Right atrium auricular region (tissue), 2 donors: Measurements from ENCODE around the gene C5orf46. TPM values are rescaled to one million over a fixed set of nuclear protein-coding genes. Genes with fewer than 3 reads are reported as not detected.

ENCODE experiments used
- DNase-seq: peaks from one replicate; pipeline ENCODE4 v3.0.0-alpha.2; 2019; ENCODE audit warnings: low spot score
- H3K27ac ChIP-seq, 2 donors: fragments of 200-600 bp; sonication (generic); 1 replicate in 1 of 2; 2 replicates in 1 of 2; pipeline ENCODE4 v1.5.1; 2016 to 2019
- H3K27me3 ChIP-seq, 2 donors: fragments of 200-600 bp; sonication (generic); one replicate each; pipeline versions ENCODE4 v1.5.1 to v1.6.0; 2017 to 2019
- H3K36me3 ChIP-seq: fragments of 200-600 bp; sonication (generic); one replicate; pipeline ENCODE4 v1.5.1; 2016
- H3K4me1 ChIP-seq, 2 donors: fragments of 200-600 bp; sonication (generic); one replicate each; pipeline versions ENCODE4 v1.5.1 to v1.6.0; 2017 to 2019
- H3K4me3 ChIP-seq, 2 donors: fragments of 200-600 bp; sonication (generic); 1 replicate in 1 of 2; 2 replicates in 1 of 2; pipeline ENCODE4 v1.5.1; 2017 to 2019; ENCODE audit warnings: mild to moderate bottlenecking in 1 of 2, moderate library complexity in 1 of 2
- H3K9me3 ChIP-seq, 2 donors: fragments of 200-600 bp; sonication (generic); one replicate each; pipeline ENCODE4 v1.5.1; 2019
- total RNA-seq, 2 donors: library from RNA; depleted of rRNA; stranded (reverse); fragments of >200 nt; gene quantifications; one replicate each; pipeline ENCODE4 v1.1.0, GENCODE V29; 2016
- TF ChIP-seq, protein P1 (sequence below), 2 donors: fragments of 200-600 bp; sonication (generic); IDR thresholded peaks; one replicate each; pipeline ENCODE4 v1.5.1; 2019; ENCODE audit warnings: antibody characterized with exemption in 2 of 2

Gene C5orf46
- total RNA-seq, 2 donors from 2014 or later = 2.7 TPM; not detected in 1

DNA sequence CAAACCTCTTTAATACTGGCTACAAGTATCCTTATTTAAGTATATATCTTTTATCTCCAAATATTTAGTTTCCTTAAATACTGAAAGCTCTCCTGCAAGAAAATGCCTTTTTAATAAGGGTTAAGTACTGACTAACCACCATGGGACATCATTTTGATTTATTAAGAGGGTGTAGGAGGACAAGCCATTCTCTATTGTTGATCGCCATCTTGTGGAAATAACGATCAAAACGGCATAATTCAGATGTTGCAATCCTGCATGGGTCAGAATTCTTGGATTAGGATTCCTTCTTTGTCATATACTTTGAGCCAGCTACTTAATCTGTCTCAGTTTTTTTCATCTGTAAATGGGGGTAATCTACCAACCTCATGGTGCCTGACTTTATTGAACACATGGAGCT, 28.7 kb upstream of the C5orf46 start:
- TF ChIP-seq, protein P1, sequence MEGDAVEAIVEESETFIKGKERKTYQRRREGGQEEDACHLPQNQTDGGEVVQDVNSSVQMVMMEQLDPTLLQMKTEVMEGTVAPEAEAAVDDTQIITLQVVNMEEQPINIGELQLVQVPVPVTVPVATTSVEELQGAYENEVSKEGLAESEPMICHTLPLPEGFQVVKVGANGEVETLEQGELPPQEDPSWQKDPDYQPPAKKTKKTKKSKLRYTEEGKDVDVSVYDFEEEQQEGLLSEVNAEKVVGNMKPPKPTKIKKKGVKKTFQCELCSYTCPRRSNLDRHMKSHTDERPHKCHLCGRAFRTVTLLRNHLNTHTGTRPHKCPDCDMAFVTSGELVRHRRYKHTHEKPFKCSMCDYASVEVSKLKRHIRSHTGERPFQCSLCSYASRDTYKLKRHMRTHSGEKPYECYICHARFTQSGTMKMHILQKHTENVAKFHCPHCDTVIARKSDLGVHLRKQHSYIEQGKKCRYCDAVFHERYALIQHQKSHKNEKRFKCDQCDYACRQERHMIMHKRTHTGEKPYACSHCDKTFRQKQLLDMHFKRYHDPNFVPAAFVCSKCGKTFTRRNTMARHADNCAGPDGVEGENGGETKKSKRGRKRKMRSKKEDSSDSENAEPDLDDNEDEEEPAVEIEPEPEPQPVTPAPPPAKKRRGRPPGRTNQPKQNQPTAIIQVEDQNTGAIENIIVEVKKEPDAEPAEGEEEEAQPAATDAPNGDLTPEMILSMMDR (IDR thresholded peaks at IDR 0.05) = peak in 1 of 2 donors; percentile 64
- no peaks in the 10 kb centered on the region for H3K4me1 ChIP-seq
- no peaks in the 10 kb centered on the region for H3K36me3 ChIP-seq
- H3K9me3 ChIP-seq = no peaks in the 10 kb centered on the region
- no peak for DNase-seq
- no peak overlapping the region for H3K4me3 ChIP-seq
- H3K27me3 ChIP-seq = no peaks in the 10 kb centered on the region
- H3K27ac ChIP-seq = no peak overlapping the region

- Histone ChIP-seq H3K27me3 (no peaks in the 10 kb centered on the region), H3K9me3 (no peaks in the 10 kb centered on the region), H3K4me3 (no peak overlapping the region), H3K36me3 (no peaks in the 10 kb centered on the region), H3K27ac (no peak overlapping the region), H3K4me1 (no peaks in the 10 kb centered on the region)
- TF ChIP-seq, protein P1 (IDR thresholded peaks at IDR 0.05) = no peak
- DNase-seq = no peak
Observed at GRCh38 chr5:147930769-147931168, 24.4 kb upstream of the C5orf46 start.

DNA sequence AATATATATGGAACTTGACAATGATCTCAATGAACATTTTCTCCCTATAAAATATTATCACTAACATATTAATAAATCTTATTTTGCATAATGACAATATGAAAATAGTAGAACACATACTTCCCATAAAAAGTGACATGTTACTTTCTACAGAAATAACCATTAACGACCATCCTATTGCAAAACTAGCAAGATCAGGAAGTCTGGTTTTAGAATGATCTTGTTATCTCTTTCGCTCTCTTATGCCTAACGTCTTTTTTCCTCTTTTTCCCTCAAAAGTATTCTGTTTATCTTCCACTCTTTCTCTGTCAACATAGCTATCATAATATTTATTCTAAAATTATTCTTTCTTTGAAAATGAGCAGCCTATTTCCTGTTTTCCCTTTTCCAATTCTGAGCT, 21.6 kb upstream of the C5orf46 start:
- TF ChIP-seq, protein P1 (IDR thresholded peaks at IDR 0.05) = no peak
- Histone ChIP-seq H3K36me3 (no peaks in the 10 kb centered on the region), H3K4me3 (no peak overlapping the region), H3K4me1 (no peaks in the 10 kb centered on the region), H3K27ac (no peak overlapping the region), H3K27me3 (no peaks in the 10 kb centered on the region), H3K9me3 (no peaks in the 10 kb centered on the region)
- no peak for DNase-seq

DNA sequence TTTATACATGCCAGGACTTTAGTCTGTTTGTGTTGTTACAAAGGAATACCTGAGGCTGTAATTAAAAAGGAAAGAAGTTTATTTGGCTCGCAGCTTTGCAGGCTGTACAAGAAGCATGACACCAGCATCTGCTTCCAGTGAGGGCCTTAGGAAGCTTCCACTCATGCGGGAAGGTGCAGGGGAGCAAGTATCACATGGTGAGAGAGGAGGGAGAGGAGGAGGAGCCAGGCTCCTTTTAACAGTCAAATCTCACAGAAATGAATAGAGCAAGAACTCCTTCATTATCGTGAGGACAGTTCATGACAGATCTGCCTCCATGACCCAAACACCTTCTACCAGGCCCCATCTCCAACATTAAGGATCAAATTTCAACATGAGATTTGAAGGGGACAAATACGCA, 18.7 kb upstream of the C5orf46 start:
- Histone ChIP-seq H3K36me3 (no peaks in the 10 kb centered on the region), H3K27ac (no peak overlapping the region), H3K4me3 (no peak overlapping the region), H3K4me1 (no peaks in the 10 kb centered on the region), H3K9me3 (no peaks in the 10 kb centered on the region), H3K27me3 (no peaks in the 10 kb centered on the region)
- DNase-seq = no peak
- TF ChIP-seq, protein P1 (IDR thresholded peaks at IDR 0.05) = no peak

- H3K4me1 ChIP-seq = no peaks in the 10 kb centered on the region
- H3K9me3 ChIP-seq = no peaks in the 10 kb centered on the region
- no peak overlapping the region for H3K4me3 ChIP-seq
- H3K27me3 ChIP-seq = no peaks in the 10 kb centered on the region
- TF ChIP-seq, protein P1 (IDR thresholded peaks at IDR 0.05) = no peak
- no peak overlapping the region for H3K27ac ChIP-seq
- no peak for DNase-seq
- H3K36me3 ChIP-seq = no peaks in the 10 kb centered on the region
Observed at GRCh38 chr5:147921136-147921535, 14.8 kb upstream of the C5orf46 start.

- Histone ChIP-seq H3K27me3 (no peaks in the 10 kb centered on the region), H3K4me3 (no peak overlapping the region), H3K4me1 (no peaks in the 10 kb centered on the region), H3K36me3 (no peaks in the 10 kb centered on the region), H3K9me3 (no peaks in the 10 kb centered on the region), H3K27ac (no peak overlapping the region)
- DNase-seq = no peak
- TF ChIP-seq, protein P1 (IDR thresholded peaks at IDR 0.05) = no peak
Observed at GRCh38 chr5:147920420-147921030, 14.2 kb upstream of the C5orf46 start.
